Measurements from ENCODE around the gene FRMPD1.
"Not testable (repeated sequence)": the region's sequence is repeated elsewhere in the genome, so short reads cannot be mapped to it uniquely, and the experiment has no call there.

FRMPD1 gene

GRCh38 chr9:37650873-37651768 is at the start of gene FRMPD1:
Gene FRMPD1 (plus strand): TSS chr9:37650954. CDS start chr9:37692642, 41,688 bp downstream.
- DNase-seq = no peak

GRCh38 chr9:37602061-37602460 is 48.7 kb upstream of the FRMPD1 start:
- DNase-seq = not testable (repeated sequence)

- no peak for DNase-seq
These were observed 47.9 kb upstream of the FRMPD1 start for GRCh38 chr9:37602817-37603216.

- no peak for DNase-seq
These were observed 46.5 kb upstream of the FRMPD1 start for GRCh38 chr9:37604296-37604695.

GRCh38 chr9:37608250-37608649 is 42.5 kb upstream of the FRMPD1 start:
- no peak for DNase-seq

GRCh38 chr9:37609735-37610397 is 40.9 kb upstream of the FRMPD1 start:
- no peak for DNase-seq

GRCh38 chr9:37611014-37611413 is 39.7 kb upstream of the FRMPD1 start:
- DNase-seq = no peak

GRCh38 chr9:37611961-37612360 is 38.8 kb upstream of the FRMPD1 start:
- DNase-seq = no peak

- DNase-seq = no peak
These were observed 33.6 kb upstream of the FRMPD1 start for GRCh38 chr9:37617161-37617560.

- DNase-seq = no peak
These were observed 32.9 kb upstream of the FRMPD1 start for GRCh38 chr9:37617832-37618231.

- no peak for DNase-seq
These were observed 31.9 kb upstream of the FRMPD1 start for GRCh38 chr9:37618817-37619216.

GRCh38 chr9:37619806-37620205 is 30.9 kb upstream of the FRMPD1 start:
- no peak for DNase-seq

- DNase-seq = no peak
These were observed 30.4 kb upstream of the FRMPD1 start for GRCh38 chr9:37620396-37620795.

GRCh38 chr9:37621273-37622121 is 29.3 kb upstream of the FRMPD1 start:
- DNase-seq = no peak

GRCh38 chr9:37622462-37622861 is 28.3 kb upstream of the FRMPD1 start:
- DNase-seq = no peak

- DNase-seq = no peak
These were observed 27.5 kb upstream of the FRMPD1 start for GRCh38 chr9:37623267-37623666.

GRCh38 chr9:37624073-37624472 is 26.7 kb upstream of the FRMPD1 start:
- DNase-seq = no peak

- DNase-seq = no peak
These were observed 25.6 kb upstream of the FRMPD1 start for GRCh38 chr9:37625036-37625757.

GRCh38 chr9:37625758-37626147 is 25.0 kb upstream of the FRMPD1 start:
- DNase-seq = no peak

- DNase-seq = no peak
These were observed 24.0 kb upstream of the FRMPD1 start for GRCh38 chr9:37626708-37627292.

- DNase-seq = no peak
These were observed 18.3 kb upstream of the FRMPD1 start for GRCh38 chr9:37632479-37632878.

- no peak for DNase-seq
These were observed 14.9 kb upstream of the FRMPD1 start for GRCh38 chr9:37635808-37636207.

All from GF-D8 (cell line).